ENCODE measurements around the gene PDE8B.

Gene PDE8B

DNA sequence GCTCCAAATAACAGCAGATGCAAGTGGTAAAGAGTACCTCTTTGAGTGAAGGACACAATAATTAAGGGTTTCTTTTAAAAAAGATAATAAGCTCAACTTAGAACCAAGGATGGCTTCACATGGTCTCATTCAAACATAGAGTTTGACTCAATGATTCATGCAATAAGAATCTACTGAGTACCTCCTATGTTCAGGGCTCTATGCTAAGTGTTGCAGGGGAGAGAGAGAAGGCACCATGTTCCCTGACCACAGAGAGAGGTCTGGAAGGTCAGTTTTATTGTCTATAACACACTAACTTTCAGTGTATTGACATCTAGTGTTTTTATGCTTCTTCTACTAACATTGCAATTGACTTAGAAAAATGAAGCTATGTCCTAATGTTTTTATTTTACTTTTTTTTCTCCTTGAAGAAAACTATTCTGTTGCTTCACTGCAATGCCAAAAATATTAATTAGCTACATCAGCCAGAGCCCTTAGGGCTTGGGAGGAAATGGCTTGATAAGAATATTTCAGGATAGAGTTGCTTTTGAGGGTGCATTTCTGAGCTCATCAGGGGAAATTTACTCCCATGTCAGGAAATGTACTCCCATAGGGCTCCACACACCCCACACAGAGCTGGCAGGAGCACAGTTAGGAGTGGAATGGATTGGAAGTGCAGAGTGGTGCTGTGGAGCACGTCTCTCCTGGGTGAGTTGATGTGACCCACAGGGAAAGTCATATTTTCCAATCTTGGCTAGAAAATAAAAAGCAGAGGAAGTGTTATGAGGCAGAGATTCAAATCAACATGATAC, 106.6 kb downstream of the PDE8B start:
- Histone ChIP-seq H2BK12ac (ENCODE audit: low read length) (no peak overlapping the region), H3K9me3 (ENCODE audit: insufficient read depth, low read depth, low read length) (no peaks in the 10 kb centered on the region), H3K4ac (ENCODE audit: low read depth, low read length) (no peak overlapping the region), H4K91ac (ENCODE audit: low read depth, low read length) (no peak overlapping the region), H3K79me1 (ENCODE audit: low read length) (no peaks in the 10 kb centered on the region), H3K18ac (ENCODE audit: low read length) (no peak overlapping the region), H3K36me3 (ENCODE audit: control insufficient read depth in 1 of 2, insufficient read depth in 2 of 2, low read length in 2 of 2) (no peaks in the 10 kb centered on the region), H4K8ac (ENCODE audit: low read depth, low read length) (no peak overlapping the region), H3K23ac (ENCODE audit: low read length) (no peak overlapping the region), H4K12ac (ENCODE audit: low read depth, low read length) (no peak overlapping the region), H3K4me2 (ENCODE audit: low read length) (no peak overlapping the region), H3K4me3 (ENCODE audit: low read depth, low read length) (no peak overlapping the region), H3K27me3 (ENCODE audit: insufficient read depth, low read length) (no peaks in the 10 kb centered on the region), H3K9ac (ENCODE audit: low read length) (no peak overlapping the region), H2AFZ (ENCODE audit: insufficient read depth, low read length, poor library complexity) (no peak overlapping the region), H2AK5ac (ENCODE audit: low read length) (no peak overlapping the region), H3K79me2 (ENCODE audit: control insufficient read depth, insufficient read depth, low read length, poor library complexity) (no peaks in the 10 kb centered on the region), H3K27ac (ENCODE audit: low read depth, low read length) (no peak overlapping the region), H2BK120ac (ENCODE audit: insufficient read depth, low read length, poor library complexity) (no peak overlapping the region), H3K4me1 (ENCODE audit: control insufficient read depth in 1 of 2, insufficient read depth in 2 of 2, low read length in 2 of 2) (peaks cover 0 to 2% of the 10 kb centered on the region in 2 experiments), H3K14ac (ENCODE audit: low read length) (no peak overlapping the region), H2BK5ac (ENCODE audit: low read depth, low read length, poor library complexity) (no peak overlapping the region)
- WGBS (ENCODE audit: extremely low coverage, insufficient coverage, insufficient read length), result no CpG with 5 or more reads among the region's 1 CpG
- DNase-seq, result peak in 1 of 2 donors; percentile 42

DNA sequence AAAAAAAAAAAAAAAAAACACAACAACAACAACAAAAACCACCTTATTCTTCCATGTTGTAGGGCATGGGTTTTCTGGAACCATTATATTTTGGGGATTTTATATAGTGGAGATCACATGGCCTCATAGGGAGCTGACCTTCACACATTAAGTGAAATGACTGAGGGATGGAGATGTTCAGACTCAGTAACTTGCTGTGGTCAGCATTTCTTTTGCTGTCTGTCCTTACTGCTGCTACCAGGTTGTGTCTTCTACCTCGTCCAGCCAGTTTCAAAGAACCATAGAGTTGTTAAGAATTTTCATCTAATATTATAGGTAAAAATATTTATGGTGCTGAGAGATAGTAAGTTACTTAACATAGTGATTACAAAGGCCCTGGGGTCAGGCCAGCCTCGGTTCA, 107.6 kb downstream of the PDE8B start:
- Histone ChIP-seq H2BK12ac (ENCODE audit: low read length) (no peak overlapping the region), H3K4me3 (ENCODE audit: low read depth, low read length) (no peak overlapping the region), H3K9ac (ENCODE audit: low read length) (no peak overlapping the region), H2BK120ac (ENCODE audit: insufficient read depth, low read length, poor library complexity) (no peak overlapping the region), H3K36me3 (ENCODE audit: control insufficient read depth in 1 of 2, insufficient read depth in 2 of 2, low read length in 2 of 2) (no peaks in the 10 kb centered on the region), H3K18ac (ENCODE audit: low read length) (no peak overlapping the region), H3K23ac (ENCODE audit: low read length) (no peak overlapping the region), H3K27ac (ENCODE audit: low read depth, low read length) (no peak overlapping the region), H3K27me3 (ENCODE audit: insufficient read depth, low read length) (no peaks in the 10 kb centered on the region), H3K4me1 (ENCODE audit: control insufficient read depth in 1 of 2, insufficient read depth in 2 of 2, low read length in 2 of 2) (peaks cover 2% of the 10 kb centered on the region in 2 experiments), H3K14ac (ENCODE audit: low read length) (no peak overlapping the region), H3K79me1 (ENCODE audit: low read length) (no peaks in the 10 kb centered on the region), H4K8ac (ENCODE audit: low read depth, low read length) (no peak overlapping the region), H4K12ac (ENCODE audit: low read depth, low read length) (no peak overlapping the region), H3K4ac (ENCODE audit: low read depth, low read length) (no peak overlapping the region), H2AK5ac (ENCODE audit: low read length) (no peak overlapping the region), H4K91ac (ENCODE audit: low read depth, low read length) (no peak overlapping the region), H2AFZ (ENCODE audit: insufficient read depth, low read length, poor library complexity) (no peak overlapping the region), H2BK5ac (ENCODE audit: low read depth, low read length, poor library complexity) (no peak overlapping the region), H3K79me2 (ENCODE audit: control insufficient read depth, insufficient read depth, low read length, poor library complexity) (no peaks in the 10 kb centered on the region), H3K9me3 (ENCODE audit: insufficient read depth, low read depth, low read length) (no peaks in the 10 kb centered on the region), H3K4me2 (ENCODE audit: low read length) (no peak overlapping the region)
- no CpG with 5 or more reads among the region's 2 CpGs for WGBS (ENCODE audit: extremely low coverage, insufficient coverage, insufficient read length)
- no peak for DNase-seq

DNA sequence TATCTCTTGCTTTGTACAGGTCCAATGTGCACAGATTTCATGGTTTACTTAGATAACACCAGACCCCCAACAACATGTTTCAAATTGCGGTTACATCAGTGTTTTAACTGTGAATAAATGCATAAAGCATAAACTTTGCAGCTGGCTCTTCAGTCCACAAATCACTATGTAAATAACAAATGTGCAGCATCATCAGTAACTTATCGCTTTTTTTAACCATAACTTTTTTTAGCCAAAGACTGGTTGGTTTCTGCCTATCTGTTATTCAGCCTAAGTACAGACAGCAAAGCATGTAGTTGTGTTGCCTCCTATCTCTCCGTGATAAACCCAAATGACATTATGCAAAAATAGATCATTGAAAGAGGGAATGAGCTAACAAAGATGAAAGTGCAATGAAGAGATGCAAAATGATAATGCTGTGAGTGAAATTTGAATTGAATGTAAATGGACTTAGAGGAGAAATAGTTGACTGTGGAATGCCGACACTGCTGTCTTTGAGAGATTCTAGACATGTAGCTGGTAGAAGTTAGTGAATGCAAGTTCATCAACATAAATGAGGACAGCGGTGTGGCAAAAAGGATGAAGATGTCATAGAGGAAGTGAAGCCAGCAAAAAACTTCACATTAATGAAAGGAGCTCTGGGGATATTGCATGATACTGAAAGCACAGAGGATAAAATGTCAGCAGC, 108.8 kb downstream of the PDE8B start:
- H4K12ac ChIP-seq (ENCODE audit: low read depth, low read length), result no peak overlapping the region
- H3K9me3 ChIP-seq (ENCODE audit: insufficient read depth, low read depth, low read length), result no peaks in the 10 kb centered on the region
- H3K27ac ChIP-seq (ENCODE audit: low read depth, low read length), result no peak overlapping the region
- no peaks in the 10 kb centered on the region for H3K36me3 ChIP-seq (ENCODE audit: control insufficient read depth in 1 of 2, insufficient read depth in 2 of 2, low read length in 2 of 2)
- no CpG with 5 or more reads among the region's 5 CpGs for WGBS (ENCODE audit: extremely low coverage, insufficient coverage, insufficient read length)
- no peak overlapping the region for H3K9ac ChIP-seq (ENCODE audit: low read length)
- H2BK12ac ChIP-seq (ENCODE audit: low read length), result no peak overlapping the region
- H2AK5ac ChIP-seq (ENCODE audit: low read length), result no peak overlapping the region
- no peak overlapping the region for H2BK5ac ChIP-seq (ENCODE audit: low read depth, low read length, poor library complexity)
- H3K23ac ChIP-seq (ENCODE audit: low read length), result no peak overlapping the region
- no peaks in the 10 kb centered on the region for H3K27me3 ChIP-seq (ENCODE audit: insufficient read depth, low read length)
- no peaks in the 10 kb centered on the region for H3K79me2 ChIP-seq (ENCODE audit: control insufficient read depth, insufficient read depth, low read length, poor library complexity)
- H2BK120ac ChIP-seq (ENCODE audit: insufficient read depth, low read length, poor library complexity), result no peak overlapping the region
- H3K79me1 ChIP-seq (ENCODE audit: low read length), result no peaks in the 10 kb centered on the region
- peaks cover 2% of the 10 kb centered on the region in 2 experiments for H3K4me1 ChIP-seq (ENCODE audit: control insufficient read depth in 1 of 2, insufficient read depth in 2 of 2, low read length in 2 of 2)
- no peak overlapping the region for H2AFZ ChIP-seq (ENCODE audit: insufficient read depth, low read length, poor library complexity)
- no peak overlapping the region for H3K14ac ChIP-seq (ENCODE audit: low read length)
- no peak overlapping the region for H4K8ac ChIP-seq (ENCODE audit: low read depth, low read length)
- H4K91ac ChIP-seq (ENCODE audit: low read depth, low read length), result no peak overlapping the region
- no peak for DNase-seq
- H3K4me2 ChIP-seq (ENCODE audit: low read length), result no peak overlapping the region
- H3K18ac ChIP-seq (ENCODE audit: low read length), result no peak overlapping the region
- no peak overlapping the region for H3K4me3 ChIP-seq (ENCODE audit: low read depth, low read length)
- H3K4ac ChIP-seq (ENCODE audit: low read depth, low read length), result no peak overlapping the region

DNA sequence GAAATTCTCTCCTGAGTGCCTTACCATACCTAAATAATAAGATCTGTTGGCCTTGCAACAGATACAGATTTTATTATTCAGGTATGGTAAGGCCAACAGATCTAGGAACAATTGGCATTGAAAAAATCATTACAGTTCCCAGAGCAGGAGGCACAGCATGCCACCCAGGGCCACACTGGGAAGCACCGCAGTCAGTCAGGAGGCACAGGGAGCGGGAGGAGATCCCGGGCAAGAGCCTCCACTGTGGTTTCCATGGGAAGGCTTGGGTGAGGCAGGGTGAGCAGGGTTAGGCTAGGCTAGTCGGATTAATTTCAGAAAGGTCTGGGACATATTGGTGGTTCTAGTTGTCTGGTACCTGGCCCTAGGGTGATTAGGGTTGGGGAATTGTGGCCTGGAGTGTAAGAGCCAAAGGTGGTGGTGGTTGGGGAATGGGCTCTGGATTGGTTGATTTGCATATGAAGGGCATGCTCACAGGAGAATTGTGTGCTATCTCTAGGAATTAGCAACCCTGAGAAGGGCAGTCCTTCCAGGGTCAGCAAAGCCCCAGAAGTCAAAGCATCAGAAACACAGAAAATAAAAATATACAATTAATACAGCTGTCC, 111.4 kb downstream of the PDE8B start:
- H3K4ac ChIP-seq (ENCODE audit: low read depth, low read length), result no peak overlapping the region
- no peak overlapping the region for H3K9ac ChIP-seq (ENCODE audit: low read length)
- no peak overlapping the region for H2AFZ ChIP-seq (ENCODE audit: insufficient read depth, low read length, poor library complexity)
- H3K36me3 ChIP-seq (ENCODE audit: control insufficient read depth in 1 of 2, insufficient read depth in 2 of 2, low read length in 2 of 2), result no peaks in the 10 kb centered on the region
- no peak overlapping the region for H3K4me3 ChIP-seq (ENCODE audit: low read depth, low read length)
- H3K4me1 ChIP-seq (ENCODE audit: control insufficient read depth in 1 of 2, insufficient read depth in 2 of 2, low read length in 2 of 2), result peaks cover 2% of the 10 kb centered on the region in 2 experiments
- no peak overlapping the region for H3K4me2 ChIP-seq (ENCODE audit: low read length)
- H3K9me3 ChIP-seq (ENCODE audit: insufficient read depth, low read depth, low read length), result no peaks in the 10 kb centered on the region
- no CpG with 5 or more reads among the region's 4 CpGs for WGBS (ENCODE audit: extremely low coverage, insufficient coverage, insufficient read length)
- no peak overlapping the region for H3K27ac ChIP-seq (ENCODE audit: low read depth, low read length)
- no peaks in the 10 kb centered on the region for H3K27me3 ChIP-seq (ENCODE audit: insufficient read depth, low read length)
- no peak overlapping the region for H3K23ac ChIP-seq (ENCODE audit: low read length)
- H4K91ac ChIP-seq (ENCODE audit: low read depth, low read length), result no peak overlapping the region
- no peak overlapping the region for H3K14ac ChIP-seq (ENCODE audit: low read length)
- no peak for DNase-seq
- H2BK120ac ChIP-seq (ENCODE audit: insufficient read depth, low read length, poor library complexity), result no peak overlapping the region
- H4K8ac ChIP-seq (ENCODE audit: low read depth, low read length), result no peak overlapping the region
- no peak overlapping the region for H3K18ac ChIP-seq (ENCODE audit: low read length)
- H3K79me1 ChIP-seq (ENCODE audit: low read length), result no peaks in the 10 kb centered on the region
- no peaks in the 10 kb centered on the region for H3K79me2 ChIP-seq (ENCODE audit: control insufficient read depth, insufficient read depth, low read length, poor library complexity)
- H4K12ac ChIP-seq (ENCODE audit: low read depth, low read length), result no peak overlapping the region
- no peak overlapping the region for H2AK5ac ChIP-seq (ENCODE audit: low read length)
- H2BK12ac ChIP-seq (ENCODE audit: low read length), result peak overlapping the region; percentile 4
- no peak overlapping the region for H2BK5ac ChIP-seq (ENCODE audit: low read depth, low read length, poor library complexity)

Data from trophoblast cell (in vitro differentiated cells and primary cell).